ENCODE results near the gene WNT3A.
A peak's percentile ranks its signal among the peaks of the same experiment; 100 is the strongest.

Gene WNT3A

DNA sequence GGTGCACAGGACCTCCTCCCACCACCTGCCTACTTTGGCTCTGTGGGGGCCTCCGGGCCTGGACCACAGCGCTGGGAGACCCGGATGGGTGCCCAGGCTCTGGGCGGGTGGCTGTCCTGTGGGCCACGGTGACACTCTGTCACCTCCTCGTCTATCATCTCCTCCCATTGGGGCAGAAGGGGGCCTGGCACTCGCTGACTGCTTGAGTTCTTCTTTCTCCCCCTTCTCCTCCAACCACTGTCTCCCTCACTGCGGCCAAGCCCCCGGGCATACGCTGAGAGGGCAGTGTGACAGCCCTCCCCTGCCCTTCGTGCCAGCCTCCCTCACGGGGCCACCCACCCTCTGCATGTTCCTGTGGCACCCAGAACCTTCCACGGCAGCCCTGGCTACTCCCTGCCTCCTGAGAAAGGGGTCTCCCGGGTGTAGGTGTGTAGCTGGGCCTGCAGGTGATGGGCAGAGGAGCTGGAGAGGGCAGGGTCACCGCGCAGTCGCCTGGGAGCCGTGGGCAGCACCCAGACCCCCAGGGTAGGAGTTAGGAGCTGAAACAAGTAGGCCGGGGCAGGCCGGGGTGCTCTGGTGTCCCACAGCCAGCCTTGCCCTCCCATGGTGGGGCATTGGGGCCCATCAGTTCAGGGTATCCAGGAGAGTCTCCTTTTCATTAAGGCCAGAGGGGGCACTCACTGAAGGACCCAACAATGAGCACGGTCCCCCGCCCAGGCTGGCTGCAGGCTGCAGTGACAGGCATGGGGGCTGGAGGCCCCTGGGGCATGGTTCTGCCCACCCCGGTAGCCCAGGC lies 66.5 kb downstream of the WNT3A start:
- no peak for DNase-seq

DNA sequence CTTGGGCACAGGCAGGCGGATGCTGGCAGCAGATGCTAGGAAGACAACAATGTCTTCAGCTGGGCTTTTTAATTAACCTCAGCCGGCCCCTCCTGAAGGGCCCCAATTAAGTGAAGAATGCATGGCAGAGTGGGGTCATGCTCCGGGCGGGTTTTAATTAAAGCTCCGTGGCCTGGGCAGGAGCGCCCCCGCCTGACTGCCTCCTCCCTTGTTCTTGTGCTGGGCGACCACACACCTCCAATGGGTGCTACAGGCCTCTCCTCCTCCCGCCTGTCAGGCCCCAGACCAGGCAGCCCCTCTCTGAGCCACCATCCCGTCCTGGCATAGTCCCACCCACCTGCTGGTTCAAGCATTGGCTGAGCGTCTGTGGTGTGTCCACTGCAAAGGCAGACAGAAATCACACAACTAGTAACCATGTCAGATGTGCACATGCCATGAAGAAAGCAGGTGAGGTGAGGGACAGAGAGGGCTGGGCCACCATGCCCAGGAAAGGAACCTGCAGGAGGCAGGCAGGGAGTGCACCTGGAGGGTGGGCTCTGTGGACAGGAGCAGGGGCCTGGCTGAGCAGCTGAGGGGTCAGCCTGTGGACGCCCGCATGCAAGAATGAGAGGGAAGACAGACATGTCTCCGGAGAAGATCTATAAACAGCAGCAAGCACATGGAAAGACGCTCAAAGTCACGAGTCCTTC lies 67.2 kb downstream of the WNT3A start:
- DNase-seq = no peak

DNA sequence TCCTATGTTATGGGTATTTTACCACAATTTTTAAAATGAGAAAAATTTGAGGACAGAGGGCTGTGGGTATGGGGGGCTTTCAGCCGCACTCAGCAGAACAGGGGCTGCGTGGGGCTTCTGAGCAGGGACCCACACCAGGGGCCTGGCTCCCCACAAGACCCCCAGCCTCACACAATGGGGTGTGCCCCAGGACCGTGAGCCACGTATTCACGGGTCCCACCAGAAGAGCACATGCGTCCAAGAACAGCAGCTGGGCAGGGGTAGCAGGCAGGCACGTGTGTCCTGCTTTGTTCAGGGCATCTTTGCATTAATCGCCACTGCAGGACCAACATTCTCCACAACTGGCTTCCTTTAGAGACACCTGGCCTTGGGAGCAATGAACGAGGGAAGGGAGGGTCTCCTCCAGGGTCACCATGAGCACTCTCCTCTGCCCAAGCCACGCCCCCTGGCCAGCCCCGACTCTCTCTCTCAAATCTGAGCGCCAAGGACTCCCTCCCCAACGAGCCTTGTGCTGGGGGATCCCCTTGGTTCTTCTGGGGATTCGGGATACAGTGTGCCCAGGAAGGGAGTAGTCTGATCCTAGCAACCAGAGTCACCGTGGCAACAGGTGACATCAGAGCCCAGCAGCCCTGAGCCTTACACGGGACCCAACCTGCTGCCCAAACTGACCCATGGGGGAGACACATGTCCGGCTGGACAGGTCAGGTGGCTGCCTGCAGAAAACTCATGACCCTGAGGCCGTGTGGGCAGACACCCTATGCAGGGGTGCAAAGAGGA lies 68.3 kb downstream of the WNT3A start:
- no peak for DNase-seq

DNA sequence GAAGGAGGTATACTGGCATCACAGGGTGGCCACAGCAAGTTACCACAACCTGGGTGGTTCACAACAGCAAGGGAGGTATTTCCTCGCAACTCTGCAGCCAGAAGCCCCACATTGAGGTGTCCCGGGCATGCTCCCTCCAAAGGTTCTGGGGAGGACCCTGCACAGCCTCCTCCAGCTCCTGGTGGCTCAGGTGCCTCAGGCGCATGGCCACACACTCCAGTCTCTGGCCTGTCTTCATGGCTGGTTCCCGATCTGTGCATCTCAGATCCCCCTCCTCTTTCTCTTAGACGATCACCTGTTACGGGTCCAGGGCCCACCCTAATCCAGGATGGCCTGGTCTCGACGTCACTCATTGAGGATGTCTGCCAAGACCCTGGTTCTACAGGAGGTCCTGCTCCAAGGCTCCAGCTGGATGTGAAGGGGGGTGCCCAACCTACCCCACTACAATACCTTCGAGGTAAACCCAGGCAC lies 69.0 kb downstream of the WNT3A start:
- no peak for DNase-seq

DNA sequence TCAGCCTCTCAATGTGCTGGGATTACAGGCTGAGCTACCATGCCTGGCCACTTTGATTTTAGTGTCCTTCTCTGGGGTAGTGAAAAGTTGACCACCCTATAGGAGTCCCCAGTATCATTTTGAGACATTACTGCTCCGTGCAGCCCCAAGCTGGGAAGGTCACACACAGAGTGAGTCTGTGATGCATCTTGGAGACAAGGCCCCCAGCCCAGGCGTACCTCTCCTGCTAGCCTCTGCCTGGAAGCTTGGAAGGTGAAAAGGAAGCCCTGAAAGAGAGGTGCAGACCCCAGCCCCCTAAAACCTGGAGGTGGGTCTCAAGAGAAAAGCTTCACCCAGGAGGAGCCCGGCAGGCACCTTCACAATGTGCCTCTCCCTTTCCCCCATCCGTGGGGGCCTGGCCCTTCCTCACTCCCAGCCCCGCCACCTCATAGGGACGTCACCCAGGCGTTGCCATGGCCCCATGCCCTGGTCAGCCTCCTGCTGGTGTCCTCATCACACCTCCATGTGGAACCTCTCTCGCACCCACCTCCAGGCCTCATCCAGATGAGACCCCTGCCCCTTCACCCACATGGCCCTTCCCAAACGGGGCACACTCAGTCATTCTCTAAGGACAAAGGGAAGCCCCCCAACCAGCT lies 70.1 kb downstream of the WNT3A start:
- DNase-seq = no peak

DNA sequence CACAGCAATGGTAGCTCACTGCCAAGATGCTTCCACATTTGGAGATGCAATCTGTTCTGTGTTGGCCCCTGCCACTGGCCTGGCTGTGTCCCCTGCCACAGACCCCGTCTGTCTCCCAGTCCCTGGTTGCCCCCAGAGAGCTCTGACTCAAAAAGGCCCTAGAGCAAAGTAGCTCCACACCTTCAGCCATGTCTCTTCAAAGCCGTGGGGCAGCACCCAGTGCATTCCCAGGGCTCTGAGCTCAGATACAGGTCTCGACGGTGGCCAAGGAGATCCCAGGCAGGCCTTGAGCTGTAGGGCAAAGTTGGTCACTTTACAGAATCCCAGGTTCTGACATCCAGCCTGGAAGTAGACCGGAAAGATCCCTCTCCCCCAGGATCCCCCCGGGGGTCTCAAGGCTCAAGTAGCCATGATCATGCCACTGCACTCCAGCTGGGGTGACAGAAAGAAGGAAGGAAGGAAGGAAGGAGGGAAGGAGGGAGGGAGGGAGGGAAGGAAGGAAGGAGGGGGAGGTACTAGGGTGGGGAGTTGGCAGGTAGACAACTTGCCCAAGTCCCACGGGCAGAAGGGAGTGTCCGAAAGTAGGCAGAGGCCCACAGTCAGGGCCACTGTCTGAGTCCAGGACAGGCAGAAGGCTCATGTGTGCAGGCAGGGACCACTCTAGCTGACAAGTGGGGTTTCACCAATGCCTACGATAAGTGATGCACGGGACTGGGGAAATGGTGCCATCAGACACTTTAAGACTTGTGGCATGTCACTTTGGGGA lies 71.0 kb downstream of the WNT3A start:
- no peak for DNase-seq

DNA sequence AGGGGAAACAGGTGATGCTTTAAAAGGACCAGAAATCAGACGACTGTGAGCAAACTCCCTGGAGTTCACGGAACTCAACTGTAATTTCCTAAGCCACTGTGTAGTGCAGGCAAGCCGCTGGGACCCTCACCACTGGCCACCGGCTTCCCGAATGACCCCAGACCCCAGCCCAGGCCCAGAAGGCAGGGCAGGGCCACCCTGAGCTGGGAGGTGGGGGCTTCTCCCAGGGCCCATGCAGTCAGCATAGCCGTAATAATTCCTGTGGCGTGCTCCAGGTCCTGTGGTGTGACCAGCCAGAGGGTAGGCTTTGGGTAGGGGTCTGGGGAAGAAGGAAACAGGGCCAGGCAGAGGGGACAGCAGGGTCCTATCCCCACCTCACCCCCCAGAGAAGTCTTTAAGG lies 72.2 kb downstream of the WNT3A start:
- no peak for DNase-seq

DNA sequence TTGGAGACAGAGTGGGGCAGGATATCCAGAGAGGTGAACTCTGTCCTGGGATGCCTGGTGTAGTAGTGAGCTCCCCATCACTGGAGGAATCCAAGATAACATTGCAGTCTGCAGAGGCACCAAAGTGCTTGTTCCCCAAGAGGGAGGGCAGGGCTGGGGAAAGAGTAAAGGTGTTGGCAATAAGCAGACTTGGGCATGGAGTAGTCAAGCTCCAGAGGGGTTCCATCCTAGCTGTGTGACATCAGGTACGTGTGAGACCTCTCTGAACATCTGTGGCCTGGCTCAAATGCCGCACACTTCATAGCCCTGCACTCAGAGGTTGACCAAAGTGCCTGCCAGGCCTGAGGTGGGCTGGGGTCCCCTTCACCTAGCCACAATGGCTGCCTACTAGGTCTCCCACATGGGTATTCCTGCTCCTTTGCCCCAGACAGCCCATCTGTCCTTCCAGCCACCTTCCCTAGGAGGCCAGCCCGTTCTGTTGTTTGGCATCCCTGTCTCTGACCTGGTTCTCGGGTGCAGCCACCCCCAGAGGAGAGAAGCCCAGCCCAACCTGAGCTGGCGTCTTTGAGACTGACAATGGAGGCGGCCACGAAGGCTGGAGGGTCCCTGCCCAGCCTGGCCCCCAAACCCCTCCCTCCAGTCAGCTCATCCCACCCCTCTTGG lies 72.9 kb downstream of the WNT3A start:
- no peak for DNase-seq

DNA sequence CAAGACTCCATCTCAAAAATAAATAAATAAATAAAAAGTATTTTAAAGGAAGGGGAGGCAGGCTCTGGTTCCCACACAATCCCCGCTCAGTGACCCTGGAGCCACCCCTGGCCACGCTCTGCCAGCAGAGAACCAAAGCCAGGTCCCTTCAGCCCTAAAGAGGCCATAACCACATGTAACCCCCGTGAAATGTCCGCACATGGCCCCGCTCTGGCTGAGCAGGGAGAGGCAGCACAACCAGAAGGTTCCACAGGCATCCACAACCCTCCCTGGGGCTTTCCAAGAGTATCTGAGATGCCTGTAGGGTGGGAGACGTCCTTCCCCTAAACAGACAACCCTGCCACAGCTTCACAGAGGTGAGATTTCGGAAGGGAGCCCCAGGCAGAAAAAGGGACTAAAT lies 74.3 kb downstream of the WNT3A start:
- no peak for DNase-seq

DNA sequence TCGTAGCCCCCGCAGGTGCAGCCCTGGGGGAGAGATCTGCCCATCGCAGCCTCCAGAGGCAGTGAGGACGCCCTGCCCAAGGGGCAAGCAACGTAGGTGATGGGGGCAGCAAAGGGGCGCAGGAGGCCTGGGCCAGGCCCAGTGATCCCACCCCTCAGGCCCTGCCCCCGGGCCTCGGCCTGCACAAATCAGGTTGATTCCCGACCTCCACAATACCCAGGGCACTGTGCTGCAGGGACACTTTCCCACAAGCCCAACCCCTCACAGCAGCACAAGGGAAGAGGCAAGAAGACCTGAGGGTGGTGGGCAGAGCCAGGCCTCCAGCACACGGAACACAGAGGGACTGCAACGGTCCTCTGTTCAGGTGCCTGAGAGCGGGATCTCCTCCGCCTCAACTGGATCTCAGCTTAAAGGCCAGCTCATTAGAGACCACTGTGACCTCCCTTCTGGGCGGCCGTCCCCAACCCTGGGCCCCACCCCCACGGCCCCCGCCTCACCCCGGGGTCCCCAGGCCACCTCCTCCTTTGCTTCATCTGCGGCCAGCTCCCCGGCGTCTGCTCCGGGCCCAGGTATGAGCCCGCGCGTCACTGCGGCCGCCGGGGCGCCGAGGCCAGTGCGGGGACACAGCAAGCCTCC lies 74.9 kb downstream of the WNT3A start:
- DNase-seq = no peak

DNA sequence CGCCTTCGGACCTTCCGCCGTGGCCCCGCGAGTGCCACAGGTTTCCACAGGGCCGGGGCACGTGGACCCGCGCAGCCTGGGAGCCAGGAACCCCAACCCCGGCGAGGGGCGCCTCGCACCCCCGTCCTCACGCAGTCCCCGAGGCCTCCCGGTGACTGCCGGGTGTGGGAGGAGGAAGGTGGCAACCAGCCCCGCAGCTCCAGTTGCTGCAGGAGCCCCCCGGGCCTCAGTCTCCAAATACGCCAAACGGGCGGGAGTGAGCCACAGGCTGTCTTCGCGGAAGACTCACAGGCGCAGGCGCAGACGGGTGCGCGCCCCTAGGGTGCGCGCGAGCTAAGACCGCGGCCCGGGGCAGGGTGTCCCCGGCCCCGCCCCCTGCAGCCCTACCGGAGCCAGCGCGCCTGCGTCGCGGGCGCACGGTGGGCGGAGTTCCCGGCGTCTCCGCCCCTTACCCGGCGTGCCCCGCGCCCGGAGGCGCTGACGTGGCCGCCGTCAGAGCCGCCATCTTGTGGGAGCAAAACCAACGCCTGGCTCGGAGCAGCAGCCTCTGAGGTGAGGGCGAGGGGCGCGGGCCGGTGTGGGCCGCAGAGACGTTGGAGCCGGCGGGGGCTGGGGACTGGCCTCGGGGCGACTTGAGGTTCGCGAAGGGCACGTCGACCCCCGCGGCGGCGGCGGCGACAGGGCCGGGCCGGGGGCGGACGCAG lies 75.6 kb downstream of the WNT3A start, which contains the start of gene ARF1:
Gene ARF1, plus strand, starts transcription at position 495 of the 704 bp plus-strand sequence. CDS start 14,407 bp downstream, outside the sequence.
- peak; percentile 94 for DNase-seq

DNA sequence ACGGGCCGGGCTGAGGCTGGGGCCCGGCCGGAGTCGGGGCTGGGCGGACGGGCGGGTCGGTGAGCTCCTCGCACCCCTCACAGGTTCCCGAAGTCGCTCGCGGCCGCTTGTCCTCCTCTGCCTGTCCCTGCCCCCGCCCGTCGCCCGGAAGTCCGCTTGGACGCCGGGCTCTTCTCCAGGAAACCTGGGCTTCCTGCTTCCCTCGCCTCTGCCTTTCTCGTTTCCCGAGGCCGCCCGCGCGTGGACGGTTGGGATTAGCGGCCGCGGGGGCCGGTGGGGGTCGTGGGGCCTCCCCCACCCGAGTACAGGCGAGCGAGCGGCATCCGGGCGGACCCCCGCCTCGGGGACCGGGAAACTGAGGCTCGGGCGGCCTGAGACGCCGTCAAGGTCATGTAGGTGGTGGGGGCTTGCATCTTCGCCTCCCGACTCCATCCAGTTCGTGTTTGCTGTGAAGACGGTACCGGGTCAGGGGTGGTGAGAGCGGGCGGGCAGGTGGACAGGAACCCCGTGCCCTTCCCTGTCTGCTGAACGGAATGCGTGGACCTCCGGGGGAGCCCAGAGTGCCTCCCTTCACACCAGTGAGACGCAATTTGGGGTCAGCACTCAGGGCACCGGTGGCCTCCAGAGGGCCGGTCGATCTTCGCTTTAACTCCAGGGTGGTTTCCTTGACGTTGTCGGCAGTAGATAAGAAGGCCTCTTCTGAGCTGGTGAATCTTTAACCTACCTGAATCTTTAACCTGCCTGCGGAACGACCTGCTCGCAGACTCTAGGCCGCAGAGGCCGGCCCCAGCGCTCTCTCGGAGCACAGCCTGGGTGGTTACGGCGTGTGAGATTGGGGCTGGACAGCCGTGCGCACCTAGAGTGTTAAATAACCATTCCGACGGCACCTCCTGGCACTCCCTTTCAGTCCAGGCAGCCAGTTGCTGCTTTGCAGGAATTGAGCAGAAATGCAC lies 76.4 kb downstream of the WNT3A start:
- DNase-seq = no peak

DNA sequence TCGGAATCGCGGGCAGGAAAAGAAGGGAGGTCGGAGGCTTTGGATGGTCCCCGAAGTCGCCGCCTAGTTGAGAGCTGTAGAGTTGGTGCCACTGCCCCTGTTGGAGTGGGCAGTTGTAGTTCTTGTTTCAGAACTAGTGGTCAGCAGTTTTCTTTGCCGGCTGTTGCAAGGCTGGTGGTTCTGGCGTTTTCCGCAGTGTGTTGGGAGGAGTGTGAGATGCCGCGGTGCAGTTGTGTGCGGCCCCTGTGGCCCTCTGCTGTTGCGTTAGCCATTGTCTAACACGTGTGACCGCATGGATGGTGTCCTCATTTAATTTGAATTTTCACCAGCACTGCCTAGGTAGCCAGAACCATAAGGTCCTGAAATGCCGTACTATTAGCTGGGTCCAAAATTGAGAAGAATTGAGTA lies 77.1 kb downstream of the WNT3A start:
- DNase-seq = no peak

DNA sequence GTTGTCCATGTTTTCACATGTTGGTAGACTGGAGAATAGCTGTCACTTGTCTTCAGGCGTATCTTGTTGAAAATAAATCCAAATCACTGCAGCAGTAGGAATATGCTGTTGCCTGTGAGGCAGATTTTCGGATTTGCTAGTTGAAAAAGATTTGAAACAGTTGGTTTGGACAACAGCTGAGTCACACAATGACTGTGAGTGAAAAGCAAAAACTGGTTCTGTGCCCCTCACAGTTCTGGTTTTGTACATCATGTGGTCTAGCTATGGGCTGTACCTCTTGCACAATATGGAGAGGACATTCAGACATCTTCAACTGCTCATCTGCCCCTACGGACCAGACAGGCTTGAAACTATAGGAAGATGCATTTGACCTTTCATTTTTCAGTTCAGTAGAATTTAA lies 77.5 kb downstream of the WNT3A start:
- DNase-seq = no peak

DNA sequence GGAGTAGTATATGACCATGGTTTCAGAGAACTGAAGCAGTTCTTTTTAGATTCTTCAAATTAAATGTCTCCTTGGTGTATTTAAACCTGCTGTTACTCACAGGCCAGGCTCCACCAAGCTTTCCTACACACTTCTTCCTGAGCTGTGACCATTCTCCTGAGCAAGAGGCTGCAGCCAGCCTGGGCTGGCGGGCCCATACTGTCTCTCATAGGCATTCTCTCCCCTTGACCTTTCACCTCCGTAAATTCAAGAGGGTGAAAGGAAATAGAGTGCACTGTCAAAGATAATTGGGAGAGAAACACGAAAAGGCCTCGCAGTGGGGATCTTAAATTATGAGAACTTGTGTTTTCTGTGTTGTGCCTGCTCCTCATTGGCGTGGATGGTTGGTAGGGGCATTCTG lies 78.0 kb downstream of the WNT3A start:
- no peak for DNase-seq

DNA sequence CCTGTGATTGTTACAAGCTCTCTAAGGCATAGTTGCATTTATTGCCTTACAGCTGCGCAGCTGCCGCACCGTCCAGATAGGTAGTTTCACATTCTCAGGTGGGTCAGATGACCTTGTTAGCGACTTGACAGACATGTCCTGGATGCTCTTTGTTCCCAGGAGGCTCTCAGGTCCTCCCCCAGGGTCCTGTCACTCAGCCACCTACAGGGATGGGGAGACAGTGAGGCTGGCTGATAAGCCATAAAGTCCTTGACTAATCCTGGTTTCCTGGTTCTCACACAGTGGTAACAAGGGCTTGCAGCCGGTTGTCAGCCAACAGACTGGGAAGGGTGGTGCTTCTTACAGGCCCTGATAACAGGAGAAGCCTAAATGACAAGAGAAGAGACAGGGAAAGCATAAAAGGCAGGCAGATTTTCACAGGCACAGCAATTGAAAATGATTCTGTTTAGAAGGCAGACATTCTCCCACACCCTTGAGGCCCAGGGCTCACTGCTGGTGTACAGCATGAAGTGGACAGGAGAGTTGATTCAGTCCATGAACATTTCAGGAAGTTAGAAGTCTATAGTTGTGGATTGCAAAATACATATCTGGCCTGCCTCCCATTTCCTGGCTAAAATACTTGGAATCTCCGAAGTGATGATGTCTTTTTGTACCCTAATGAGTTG lies 78.6 kb downstream of the WNT3A start:
- DNase-seq = no peak

DNA sequence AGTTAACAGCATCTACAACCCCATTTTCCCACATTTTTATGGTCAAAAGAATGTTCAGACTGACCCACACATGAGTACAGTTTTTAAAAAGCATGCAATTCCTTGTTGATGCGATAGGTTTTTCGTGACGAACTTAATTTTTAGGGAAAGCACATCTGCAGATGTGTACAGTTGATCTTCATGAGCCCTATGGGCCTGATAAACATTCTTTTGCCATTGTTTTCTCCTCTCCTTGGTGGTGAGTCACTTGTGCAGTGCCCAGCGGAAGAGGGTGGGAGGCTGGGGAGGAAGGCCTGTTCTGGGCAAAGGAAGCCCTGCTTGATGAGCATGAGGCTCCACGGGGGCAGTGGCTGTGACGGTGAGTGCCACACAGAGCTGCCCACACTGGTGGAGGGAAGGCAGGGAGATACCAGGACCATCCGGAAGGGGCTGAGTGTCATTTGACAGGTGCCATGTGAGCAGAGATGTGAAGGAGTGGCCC lies 81.0 kb downstream of the WNT3A start:
- no peak for DNase-seq
